Heart left ventricle (tissue), 13 donors: ENCODE results near the gene C21orf91.

ENCODE experiments used
- CTCF ChIP-seq, 12 donors: fragments of 200-600 bp; sonication (generic) in 4 of 12; IDR thresholded peaks; one replicate each; pipeline versions ENCODE4 v1.5.0 to v1.8.0; 2018 to 2022; ENCODE audit warnings: antibody characterized with exemption in 12 of 12, mild to moderate bottlenecking in 5 of 12
- POLR2A ChIP-seq, 2 donors: fragments of 450-650 bp; IDR thresholded peaks; one replicate each; pipeline ENCODE4 v1.6.1; 2017; ENCODE audit warnings: antibody characterized with exemption in 2 of 2, mild to moderate bottlenecking in 2 of 2, moderate library complexity in 2 of 2
- donor health status: ischemic (EF 13 %, LVEDD 7.1; RV severe dilation, severe dysfunction).
- donor health status: DM: no; HTN: yes; CAD: no.
- donor health status: DM: no; HTN: no; CAD: no.
- donor health status: ischemic (EF 25% LVEDD 6.9; RV normal size, moderate dysfunction).
- donor health status: ischemic (EF 25% LVEDD 5.7; RV mildly dilated, moderate dysfunction).
- donor health status: ischemic (EF 35%, LVEDD 5.7; RV mildly dilated, moderate dysfunction).
- donor health status: nonischemic (EF 11% LVEDD 7.7; RV severe dilation, severe dysfunction).
- donor health status: DM: yes; HTN: yes; CAD: no.
- donor health status: PGD.
- donor health status: ischemic (EF 29% LVEDD 5.4; RV normal size, mild dysfunction).
- donor health status: nonischemic (EF 23%, LVEDD 6.1; RV moderate dilation, normal function).

GRCh38 chr21:17759511-17760178 lies 59.5 kb downstream of the C21orf91 start:
- no peak for TF ChIP-seq CTCF (IDR thresholded peaks at IDR 0.05)
- no peak for TF ChIP-seq POLR2A (IDR thresholded peaks at IDR 0.05)
